Measurements from ENCODE around the gene EIF1. TPM values are rescaled to one million over a fixed set of nuclear protein-coding genes. Genes with fewer than 3 reads are reported as not detected.
"Not testable (repeated sequence)": the region's sequence is repeated elsewhere in the genome, so short reads cannot be mapped to it uniquely, and the experiment has no call there.

Gene EIF1
- total RNA-seq, 1 experiment from 2014 or later = 172 TPM

DNA sequence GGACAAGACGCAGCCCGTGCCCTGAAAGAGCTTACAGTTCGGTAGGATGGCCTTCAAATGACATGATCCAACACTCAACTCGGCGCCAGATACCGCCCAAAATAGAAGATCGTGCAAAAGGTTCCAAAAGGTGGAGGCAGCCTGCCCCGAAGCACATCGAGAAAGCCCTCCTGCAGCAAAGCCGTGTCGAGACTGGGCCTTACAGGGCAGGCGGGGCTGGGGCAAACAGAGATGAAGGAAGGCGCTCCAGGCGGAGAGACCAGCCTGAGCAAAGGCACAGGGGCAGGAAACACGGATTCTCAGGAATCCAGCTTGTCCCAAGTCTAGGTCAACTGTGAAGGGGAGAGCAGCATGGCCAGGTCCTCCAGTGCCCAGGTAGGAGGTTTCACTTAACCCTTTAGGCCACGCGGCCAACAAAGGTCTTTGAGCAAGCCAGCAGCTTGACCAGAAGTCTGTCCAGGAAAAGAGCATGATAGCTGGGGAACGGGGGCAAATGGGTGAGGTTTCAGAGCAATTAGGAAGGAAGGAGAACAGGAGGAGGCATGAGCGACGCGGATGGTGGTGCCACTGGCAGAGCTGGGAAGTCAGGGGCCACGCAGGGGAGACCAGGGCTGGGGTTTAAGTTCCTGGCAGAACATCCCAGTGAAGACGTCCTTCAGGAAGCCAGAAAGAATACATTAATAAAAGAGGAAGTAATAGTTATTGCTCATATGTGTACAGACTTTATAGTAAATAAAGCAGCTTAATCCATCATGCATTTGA is 21.2 kb upstream of the EIF1 start:
- Histone ChIP-seq H3K79me2 (ENCODE audit: low read length) (no peaks in the 10 kb centered on the region), H3K4me2 (ENCODE audit: low read depth, low read length, poor library complexity, severe bottlenecking) (peak overlapping the region; percentile 94), H3K36me3 (ENCODE audit: insufficient read depth, low read length) (no peaks in the 10 kb centered on the region), H3K9ac (ENCODE audit: low read length) (peak overlapping the region; percentile 83), H3K9me3 (ENCODE audit: low read length) (no peaks in the 10 kb centered on the region), H3K27ac (ENCODE audit: low read length) (no peak overlapping the region), H2AFZ (ENCODE audit: low read length) (peak overlapping the region; percentile 84; the same call in 1 of the 2 replicates), H3K4me1 (ENCODE audit: low read length) (peaks cover 25% of the 10 kb centered on the region), H3K27me3 (ENCODE audit: low read length) (no peaks in the 10 kb centered on the region), H4K20me1 (ENCODE audit: insufficient read depth, low read depth, low read length) (no peaks in the 10 kb centered on the region), H3K4me3 (ENCODE audit: low read length) (peak overlapping the region; percentile 77; the same call in 1 of the 2 replicates), H3K9me2 (replicated peaks; ENCODE audit: insufficient read depth, low read length) (no peaks in the 10 kb centered on the region)
- DNase-seq = no peak

DNA sequence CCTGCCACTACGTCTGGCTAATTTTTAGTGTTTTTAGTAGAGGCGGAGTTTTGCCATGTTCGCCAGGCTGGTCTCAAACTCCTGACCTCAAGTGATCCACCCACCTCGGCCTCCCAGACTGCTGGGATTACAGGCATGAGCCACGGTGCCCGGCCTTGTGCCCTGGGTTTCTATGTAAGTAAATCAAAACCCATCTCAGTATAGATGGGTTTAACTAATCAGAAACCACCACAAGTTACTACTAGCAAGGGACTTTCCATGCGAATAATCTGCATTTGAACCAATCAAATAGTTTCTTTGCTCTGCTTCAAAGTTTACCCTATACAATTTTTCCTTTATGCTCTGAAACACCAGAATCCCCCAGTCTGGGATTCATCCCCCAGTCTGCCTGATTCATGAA is 16.5 kb upstream of the EIF1 start:
- no peak for DNase-seq
- no peaks in the 10 kb centered on the region for H3K79me2 ChIP-seq (ENCODE audit: low read length)
- H3K4me2 ChIP-seq (ENCODE audit: low read depth, low read length, poor library complexity, severe bottlenecking) = no peak overlapping the region
- peaks cover 6% of the 10 kb centered on the region for H3K4me1 ChIP-seq (ENCODE audit: low read length)
- no peak overlapping the region for H2AFZ ChIP-seq (ENCODE audit: low read length)
- H3K9me2 ChIP-seq (replicated peaks; ENCODE audit: insufficient read depth, low read length) = no peaks in the 10 kb centered on the region
- H3K27ac ChIP-seq (ENCODE audit: low read length) = no peak overlapping the region
- H4K20me1 ChIP-seq (ENCODE audit: insufficient read depth, low read depth, low read length) = no peaks in the 10 kb centered on the region
- no peaks in the 10 kb centered on the region for H3K36me3 ChIP-seq (ENCODE audit: insufficient read depth, low read length)
- no peaks in the 10 kb centered on the region for H3K27me3 ChIP-seq (ENCODE audit: low read length)
- H3K9ac ChIP-seq (ENCODE audit: low read length) = no peak overlapping the region
- no peak overlapping the region for H3K4me3 ChIP-seq (ENCODE audit: low read length)
- no peaks in the 10 kb centered on the region for H3K9me3 ChIP-seq (ENCODE audit: low read length)

DNA sequence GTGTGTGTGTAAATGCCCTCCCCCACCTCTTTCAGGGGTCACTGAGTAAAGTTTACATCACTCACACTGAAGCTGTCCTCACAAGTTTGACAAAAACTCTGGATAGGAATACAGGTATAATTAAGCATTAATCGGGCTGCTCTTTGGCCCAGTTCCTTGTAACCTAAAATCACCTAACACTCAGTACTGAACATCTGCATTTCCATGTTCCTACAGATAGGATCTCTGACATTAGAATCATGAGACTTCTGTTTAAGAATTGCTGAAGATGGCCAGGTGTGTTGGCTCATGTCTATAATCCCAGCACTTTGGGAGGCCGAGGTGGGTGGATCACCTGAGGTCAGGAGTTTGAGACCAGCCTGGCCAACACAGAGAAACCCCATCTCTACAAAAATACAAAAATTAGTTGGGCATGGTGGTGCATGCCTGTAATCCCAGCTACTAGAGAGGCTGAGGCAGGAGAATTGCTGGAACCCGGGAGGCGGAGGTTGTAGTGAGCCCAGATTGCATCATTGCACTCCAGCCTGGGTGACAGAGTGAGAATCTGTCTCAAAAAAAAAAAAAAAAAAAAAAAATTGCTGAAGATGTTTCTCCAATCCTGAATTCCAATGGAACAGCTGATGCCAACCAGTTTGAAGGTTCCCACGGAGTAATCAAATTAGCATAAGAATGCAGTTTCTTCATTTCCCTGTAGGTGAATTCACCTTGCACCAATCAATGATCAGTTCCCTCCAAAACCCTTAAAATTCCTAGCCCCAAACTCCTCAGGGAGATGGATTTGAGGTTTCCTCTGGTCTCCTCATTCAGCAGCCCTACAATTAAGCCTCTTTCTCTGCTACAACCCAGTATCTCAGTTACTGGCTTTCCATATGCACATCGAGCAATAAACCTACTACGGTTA is 13.3 kb upstream of the EIF1 start:
- H3K4me2 ChIP-seq (ENCODE audit: low read depth, low read length, poor library complexity, severe bottlenecking); H3K4me1 ChIP-seq (ENCODE audit: low read length); H3K36me3 ChIP-seq (ENCODE audit: insufficient read depth, low read length); H3K9me3 ChIP-seq (ENCODE audit: low read length); H4K20me1 ChIP-seq (ENCODE audit: insufficient read depth, low read depth, low read length); H3K4me3 ChIP-seq (ENCODE audit: low read length); H3K79me2 ChIP-seq (ENCODE audit: low read length); H3K9me2 ChIP-seq (replicated peaks; ENCODE audit: insufficient read depth, low read length); H3K9ac ChIP-seq (ENCODE audit: low read length); H3K27ac ChIP-seq (ENCODE audit: low read length); H3K27me3 ChIP-seq (ENCODE audit: low read length); DNase-seq; H2AFZ ChIP-seq (ENCODE audit: low read length): not testable (repeated sequence)

DNA sequence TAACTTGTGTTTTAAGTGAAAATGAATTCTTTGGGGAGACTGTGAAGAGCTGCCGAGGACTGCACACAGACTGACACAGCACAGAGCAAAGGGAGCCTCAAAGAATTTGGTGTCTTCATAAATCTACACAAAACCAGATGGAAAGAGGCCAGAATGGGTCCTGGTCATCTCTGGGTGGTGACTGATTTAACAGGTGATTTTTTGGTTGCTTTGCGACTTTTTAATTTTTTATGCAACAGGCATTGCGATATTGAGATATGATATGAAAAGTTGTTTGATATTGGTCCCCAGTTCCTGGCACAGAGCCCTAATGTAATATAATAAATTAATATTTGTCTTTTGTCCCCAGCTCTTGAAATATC is 12.6 kb upstream of the EIF1 start:
- Histone ChIP-seq H3K27ac (ENCODE audit: low read length) (no peak overlapping the region), H4K20me1 (ENCODE audit: insufficient read depth, low read depth, low read length) (no peaks in the 10 kb centered on the region), H2AFZ (ENCODE audit: low read length) (no peak overlapping the region), H3K4me1 (ENCODE audit: low read length) (peaks cover 10% of the 10 kb centered on the region), H3K27me3 (ENCODE audit: low read length) (no peaks in the 10 kb centered on the region), H3K36me3 (ENCODE audit: insufficient read depth, low read length) (no peaks in the 10 kb centered on the region), H3K9me2 (replicated peaks; ENCODE audit: insufficient read depth, low read length) (no peaks in the 10 kb centered on the region), H3K79me2 (ENCODE audit: low read length) (no peaks in the 10 kb centered on the region), H3K9ac (ENCODE audit: low read length) (no peak overlapping the region), H3K9me3 (ENCODE audit: low read length) (no peaks in the 10 kb centered on the region), H3K4me2 (ENCODE audit: low read depth, low read length, poor library complexity, severe bottlenecking) (no peak overlapping the region), H3K4me3 (ENCODE audit: low read length) (no peak overlapping the region)
- no peak for DNase-seq

DNA sequence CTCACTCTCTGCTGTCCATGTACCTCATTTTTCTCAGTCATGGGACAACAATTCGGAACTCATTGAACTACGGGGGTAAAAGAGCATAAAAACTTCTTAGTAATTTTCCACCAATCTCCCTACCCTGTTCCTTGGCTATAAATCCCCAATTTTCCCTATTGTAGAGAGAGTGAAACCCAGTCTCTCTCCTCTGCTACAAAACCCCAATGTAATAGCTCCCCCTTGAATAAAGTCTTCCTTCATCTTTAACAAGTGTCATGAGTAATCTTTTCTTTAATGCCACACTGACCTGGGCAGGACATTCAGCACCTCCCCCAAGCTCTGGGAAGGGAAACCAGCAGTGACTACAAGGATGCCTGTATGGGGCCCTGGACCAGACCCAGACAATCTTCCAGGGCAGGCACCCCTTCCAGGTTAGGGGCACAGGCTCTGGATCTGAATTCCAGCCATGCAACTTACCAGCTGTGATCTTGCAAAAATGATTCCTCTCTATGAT is 10.2 kb upstream of the EIF1 start:
- Histone ChIP-seq H3K4me1 (ENCODE audit: low read length) (peaks cover 10% of the 10 kb centered on the region), H3K4me3 (ENCODE audit: low read length) (peak overlapping the region; percentile 42; the same call in 1 of the 2 replicates), H3K4me2 (ENCODE audit: low read depth, low read length, poor library complexity, severe bottlenecking) (peak overlapping the region; percentile 43), H3K9me3 (ENCODE audit: low read length) (no peaks in the 10 kb centered on the region), H3K36me3 (ENCODE audit: insufficient read depth, low read length) (no peaks in the 10 kb centered on the region), H3K27ac (ENCODE audit: low read length) (no peak overlapping the region), H3K9ac (ENCODE audit: low read length) (peak overlapping the region; percentile 23; the same call in 1 of the 2 replicates), H4K20me1 (ENCODE audit: insufficient read depth, low read depth, low read length) (no peaks in the 10 kb centered on the region), H3K9me2 (replicated peaks; ENCODE audit: insufficient read depth, low read length) (no peaks in the 10 kb centered on the region), H3K79me2 (ENCODE audit: low read length) (no peaks in the 10 kb centered on the region), H3K27me3 (ENCODE audit: low read length) (no peaks in the 10 kb centered on the region), H2AFZ (ENCODE audit: low read length) (peak overlapping the region; percentile 44; the same call in 1 of the 2 replicates)
- no peak for DNase-seq

DNA sequence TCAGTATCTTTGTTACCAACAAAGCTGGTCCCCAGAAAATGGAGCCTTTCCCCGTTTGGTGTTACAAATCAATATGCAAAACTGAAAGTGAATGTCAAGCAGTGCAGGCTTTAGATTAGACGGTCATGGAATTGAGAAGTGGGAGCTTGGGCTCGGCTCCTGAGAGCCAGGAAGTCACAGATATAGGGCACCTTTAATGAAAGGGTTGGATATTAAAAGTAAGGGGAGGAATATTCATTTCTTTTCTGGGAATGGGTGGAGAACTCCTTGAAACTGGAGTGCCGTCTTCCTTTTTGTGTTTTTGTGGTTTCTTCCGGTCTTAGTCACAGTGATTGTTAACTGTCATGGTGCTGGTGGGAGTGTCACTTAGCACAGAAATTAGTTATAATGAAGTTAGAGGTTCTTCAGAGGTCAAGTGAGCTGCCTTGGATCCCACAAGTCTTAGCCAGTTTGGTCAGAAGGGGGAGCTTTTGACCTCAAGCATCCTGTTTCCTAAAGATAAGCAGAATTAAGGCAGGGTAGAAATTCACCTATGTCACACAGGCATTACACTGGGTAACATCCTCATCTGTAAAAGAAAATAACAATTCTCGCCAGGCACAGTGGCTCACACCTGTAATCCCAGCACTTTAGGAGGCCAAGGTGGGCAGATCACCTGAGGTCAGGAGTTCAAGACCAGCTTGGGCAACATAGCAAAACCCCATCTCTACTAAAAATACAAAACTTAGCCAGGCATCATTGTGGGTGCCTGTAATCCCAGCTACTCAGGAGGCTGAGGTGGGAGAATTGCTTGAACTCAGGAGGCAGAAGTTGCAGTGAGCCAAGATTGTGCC is 9.6 kb upstream of the EIF1 start:
- peaks cover 10% of the 10 kb centered on the region for H3K4me1 ChIP-seq (ENCODE audit: low read length)
- no peaks in the 10 kb centered on the region for H3K27me3 ChIP-seq (ENCODE audit: low read length)
- peak overlapping the region; percentile 44; the same call in 1 of the 2 replicates for H2AFZ ChIP-seq (ENCODE audit: low read length)
- peak overlapping the region; percentile 23 for H3K9ac ChIP-seq (ENCODE audit: low read length)
- peak overlapping the region; percentile 42; the same call in 1 of the 2 replicates for H3K4me3 ChIP-seq (ENCODE audit: low read length)
- H3K9me2 ChIP-seq (replicated peaks; ENCODE audit: insufficient read depth, low read length) = no peaks in the 10 kb centered on the region
- no peaks in the 10 kb centered on the region for H3K36me3 ChIP-seq (ENCODE audit: insufficient read depth, low read length)
- peak overlapping the region; percentile 43 for H3K4me2 ChIP-seq (ENCODE audit: low read depth, low read length, poor library complexity, severe bottlenecking)
- no peaks in the 10 kb centered on the region for H4K20me1 ChIP-seq (ENCODE audit: insufficient read depth, low read depth, low read length)
- H3K27ac ChIP-seq (ENCODE audit: low read length) = no peak overlapping the region
- H3K9me3 ChIP-seq (ENCODE audit: low read length) = no peaks in the 10 kb centered on the region
- H3K79me2 ChIP-seq (ENCODE audit: low read length) = no peaks in the 10 kb centered on the region
- DNase-seq = peak; percentile 61

DNA sequence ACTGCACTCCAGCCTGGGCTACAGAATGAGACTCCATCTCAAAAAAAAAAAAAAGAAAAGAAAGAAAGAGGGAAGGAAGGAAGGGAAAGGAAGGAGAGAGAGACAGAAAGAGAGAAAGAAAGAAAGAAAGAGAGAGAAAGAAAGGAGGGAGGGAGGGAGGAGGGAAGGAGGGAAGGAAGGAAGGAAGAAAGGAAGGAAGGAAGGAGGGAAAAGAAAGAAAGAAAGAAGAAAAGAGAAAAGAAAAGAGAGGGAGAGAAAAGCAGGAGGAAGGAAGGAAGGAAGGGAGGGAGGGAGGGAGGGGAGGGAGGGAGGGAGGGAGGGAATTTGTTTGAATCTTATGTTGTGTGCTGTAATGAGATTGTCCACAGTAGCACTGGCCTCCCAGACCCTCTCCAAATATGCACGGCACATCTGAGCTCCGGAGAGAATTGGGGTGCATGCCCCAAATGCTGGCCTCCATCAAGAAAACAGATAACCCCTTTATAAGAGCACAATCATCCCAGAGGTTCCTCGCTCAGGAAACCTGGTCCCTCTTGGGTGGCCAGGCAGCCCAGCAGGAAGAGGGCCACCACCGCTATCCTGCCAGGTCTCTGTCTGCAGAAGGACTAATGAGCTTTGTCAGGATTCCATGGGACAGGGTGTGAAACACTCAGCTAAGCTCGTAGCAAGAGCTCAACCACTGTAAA is 8.8 kb upstream of the EIF1 start:
- no peaks in the 10 kb centered on the region for H3K9me2 ChIP-seq (replicated peaks; ENCODE audit: insufficient read depth, low read length)
- H4K20me1 ChIP-seq (ENCODE audit: insufficient read depth, low read depth, low read length) = no peaks in the 10 kb centered on the region
- no peak overlapping the region for H2AFZ ChIP-seq (ENCODE audit: low read length)
- H3K4me2 ChIP-seq (ENCODE audit: low read depth, low read length, poor library complexity, severe bottlenecking) = no peak overlapping the region
- H3K27ac ChIP-seq (ENCODE audit: low read length) = no peak overlapping the region
- DNase-seq = no peak
- H3K36me3 ChIP-seq (ENCODE audit: insufficient read depth, low read length) = no peaks in the 10 kb centered on the region
- no peak overlapping the region for H3K4me3 ChIP-seq (ENCODE audit: low read length)
- no peak overlapping the region for H3K9ac ChIP-seq (ENCODE audit: low read length)
- no peaks in the 10 kb centered on the region for H3K9me3 ChIP-seq (ENCODE audit: low read length)
- no peaks in the 10 kb centered on the region for H3K27me3 ChIP-seq (ENCODE audit: low read length)
- no peaks in the 10 kb centered on the region for H3K79me2 ChIP-seq (ENCODE audit: low read length)
- H3K4me1 ChIP-seq (ENCODE audit: low read length) = peaks cover 10% of the 10 kb centered on the region

All from Karpas-422 (cell line).